Suppressor macrophage treated with lipopolysaccharide for 1 hour (primary cell): ENCODE data around the gene TULP3.

Experiments used
- DNase-seq, 3 donors: peaks; one replicate each; pipeline ENCODE4 v3.0.0-alpha.2; 2020 to 2022

The TULP3 gene

GRCh38 chr12:2973566-2973965, 82.9 kb downstream of the TULP3 start:
- no peak for DNase-seq

- DNase-seq, result no peak
These were observed 83.9 kb downstream of the TULP3 start for GRCh38 chr12:2974560-2974971.

- DNase-seq, result no peak
These were observed 85.9 kb downstream of the TULP3 start for GRCh38 chr12:2976581-2976996.

- no peak for DNase-seq
These were observed 87.1 kb downstream of the TULP3 start for GRCh38 chr12:2977776-2978175.

- no peak for DNase-seq
These were observed 89.1 kb downstream of the TULP3 start for GRCh38 chr12:2979806-2980205.

- DNase-seq, result no peak
These were observed 89.9 kb downstream of the TULP3 start for GRCh38 chr12:2980630-2981029.

- DNase-seq, result no peak
These were observed 91.7 kb downstream of the TULP3 start for GRCh38 chr12:2982361-2982760.

GRCh38 chr12:2984249-2984648, 93.6 kb downstream of the TULP3 start:
- DNase-seq, result no peak

- DNase-seq, result no peak
These were observed 94.0 kb downstream of the TULP3 start for GRCh38 chr12:2984698-2985097.

- no peak for DNase-seq
These were observed 96.2 kb downstream of the TULP3 start for GRCh38 chr12:2986876-2987275.

GRCh38 chr12:2988494-2988893, 97.8 kb downstream of the TULP3 start:
- DNase-seq, result no peak
